ENCODE results near the gene RAPGEF4. TPM values are rescaled to one million over a fixed set of nuclear protein-coding genes. Genes with fewer than 3 reads are reported as not detected.
A peak's percentile ranks its signal among the peaks of the same experiment; 100 is the strongest.

RAPGEF4 gene
- total RNA-seq, 1 experiment from 2014 or later, result 0.59 TPM

GRCh38 chr2:172931918-172932520, 196.4 kb downstream of the RAPGEF4 start:
- H3K27ac ChIP-seq (ENCODE audit: low read depth, low read length), result no peak overlapping the region

More at GRCh38 chr2:172931918-172932520, 196.4 kb downstream of the RAPGEF4 start:
- intact Hi-C loops (cut with micrococcal nuclease), result loop anchor here (1.0 kb wide), 2 partner anchors 68 to 126 kb away; no protein-coding TSS in a partner anchor
- Histone ChIP-seq H3K4me3 (replicated peaks in 1 of 2; ENCODE audit: low read depth in 1 of 2, low read length in 2 of 2) (no peak overlapping the region), H3K79me2 (ENCODE audit: insufficient read depth, low read length) (no peaks in the 10 kb centered on the region), H3K36me3 (ENCODE audit: control insufficient read depth in 1 of 2, insufficient read depth in 2 of 2, low read length in 2 of 2) (no peaks in the 10 kb centered on the region), H3K4me1 (ENCODE audit: control insufficient read depth in 1 of 2, insufficient read depth in 2 of 2, low read length in 2 of 2) (peaks cover 2 to 6% of the 10 kb centered on the region in 2 experiments; a peak in 3 of 4 replicates), H3K4me2 (ENCODE audit: low read length) (peak overlapping the region; percentile 15; the same call in 1 of the 2 replicates), H3K9me3 (ENCODE audit: control insufficient read depth in 1 of 2, insufficient read depth in 1 of 2, low read depth in 1 of 2, low read length in 2 of 2) (no peaks in the 10 kb centered on the region), H3K9ac (ENCODE audit: low read length) (no peak overlapping the region), H3K9me2 (ENCODE audit: insufficient read depth) (no peaks in the 10 kb centered on the region), H2AFZ (ENCODE audit: low read depth, low read length, poor library complexity, severe bottlenecking) (peak overlapping the region; percentile 88), H4K20me1 (ENCODE audit: insufficient read depth) (no peaks in the 10 kb centered on the region), H3K27me3 (ENCODE audit: insufficient read depth, low read length) (no peaks in the 10 kb centered on the region)
- CTCF ChIA-PET, result interaction anchor here (0.7 to 4.3 kb wide), 13 partner anchors 9 to 221 kb away, joined by 3 to 56 read pairs (median 4); no protein-coding TSS in a partner anchor
- ATAC-seq (peak; percentile 82), DNase-seq (ENCODE audit: low read depth, low spot score) (peak; percentile 52)
- POLR2A ChIA-PET, result no interaction called here
- RAD21 ChIA-PET (ENCODE audit: low non-redundant PET in 1 of 2, low total read pairs in 2 of 2, uncharacterized antibody in 2 of 2, unreplicated experiment in 2 of 2), result interaction anchor here (0.6 to 2.0 kb wide), 5 partner anchors 67 to 120 kb away, joined by 3 to 8 read pairs (median 3); no protein-coding TSS in a partner anchor
- no TSS peak for BruUV-seq (replicated peaks)
- TF ChIP-seq, protein P1, sequence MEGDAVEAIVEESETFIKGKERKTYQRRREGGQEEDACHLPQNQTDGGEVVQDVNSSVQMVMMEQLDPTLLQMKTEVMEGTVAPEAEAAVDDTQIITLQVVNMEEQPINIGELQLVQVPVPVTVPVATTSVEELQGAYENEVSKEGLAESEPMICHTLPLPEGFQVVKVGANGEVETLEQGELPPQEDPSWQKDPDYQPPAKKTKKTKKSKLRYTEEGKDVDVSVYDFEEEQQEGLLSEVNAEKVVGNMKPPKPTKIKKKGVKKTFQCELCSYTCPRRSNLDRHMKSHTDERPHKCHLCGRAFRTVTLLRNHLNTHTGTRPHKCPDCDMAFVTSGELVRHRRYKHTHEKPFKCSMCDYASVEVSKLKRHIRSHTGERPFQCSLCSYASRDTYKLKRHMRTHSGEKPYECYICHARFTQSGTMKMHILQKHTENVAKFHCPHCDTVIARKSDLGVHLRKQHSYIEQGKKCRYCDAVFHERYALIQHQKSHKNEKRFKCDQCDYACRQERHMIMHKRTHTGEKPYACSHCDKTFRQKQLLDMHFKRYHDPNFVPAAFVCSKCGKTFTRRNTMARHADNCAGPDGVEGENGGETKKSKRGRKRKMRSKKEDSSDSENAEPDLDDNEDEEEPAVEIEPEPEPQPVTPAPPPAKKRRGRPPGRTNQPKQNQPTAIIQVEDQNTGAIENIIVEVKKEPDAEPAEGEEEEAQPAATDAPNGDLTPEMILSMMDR (IDR thresholded peaks at IDR 0.05 in 2 of 3, conservative IDR thresholded peaks at IDR 0.05 in 1 of 3; ENCODE audit: borderline replicate concordance in 1 of 3, insufficient read depth in 1 of 3, low read depth in 2 of 3, low read length in 2 of 3), result peak; percentile 68 to 73 (median 72); a peak in 5 of 6 replicates
- peak; percentile 68 for TF ChIP-seq RAD21 (IDR thresholded peaks at IDR 0.05; ENCODE audit: low read depth)
- TF ChIP-seq CEBPB (IDR thresholded peaks at IDR 0.05; ENCODE audit: low read depth), result no peak
- TF ChIP-seq ELF1 (IDR thresholded peaks at IDR 0.05; ENCODE audit: borderline replicate concordance, low read depth), result no peak
- TF ChIP-seq POLR2A (IDR thresholded peaks at IDR 0.05; ENCODE audit: borderline replicate concordance, extremely low read depth, insufficient read depth, insufficient read length), result no peak
- TF ChIP-seq SIN3A (IDR thresholded peaks at IDR 0.05; ENCODE audit: low read depth), result no peak
- TF ChIP-seq EZH2phosphoT487 (IDR thresholded peaks at IDR 0.05; ENCODE audit: borderline replicate concordance), result no peak
